DMS53 treated with DMSO at 0.1 percent for 48 hours (cell line): ENCODE results near the gene MARK1.

ENCODE experiments used
- DNase-seq: peaks from one replicate; lab custom pipeline; 2025; ENCODE audit not compliant: unreplicated experiment; lab: John Stamatoyannopoulos, UW

The MARK1 gene

DNA sequence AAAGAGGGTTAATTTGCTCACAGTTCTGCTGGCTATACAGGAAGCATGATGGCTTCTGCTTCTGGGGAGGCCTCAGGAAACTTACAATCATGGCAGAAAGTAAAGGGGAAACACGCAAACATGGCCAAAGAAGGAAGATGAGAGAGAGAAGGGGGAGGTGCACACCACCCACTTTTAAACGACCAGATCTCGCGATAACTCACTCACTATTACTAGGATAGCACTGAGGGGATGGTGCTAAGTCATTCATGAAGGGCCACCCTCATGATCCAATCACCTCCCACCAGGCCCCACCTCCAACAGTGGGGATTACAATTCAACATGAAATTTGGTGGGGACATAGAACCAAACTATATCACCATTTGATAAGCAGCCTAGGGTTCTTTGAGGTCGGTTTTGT lies 159.9 kb downstream of the MARK1 start:
- DNase-seq: no peak

DNA sequence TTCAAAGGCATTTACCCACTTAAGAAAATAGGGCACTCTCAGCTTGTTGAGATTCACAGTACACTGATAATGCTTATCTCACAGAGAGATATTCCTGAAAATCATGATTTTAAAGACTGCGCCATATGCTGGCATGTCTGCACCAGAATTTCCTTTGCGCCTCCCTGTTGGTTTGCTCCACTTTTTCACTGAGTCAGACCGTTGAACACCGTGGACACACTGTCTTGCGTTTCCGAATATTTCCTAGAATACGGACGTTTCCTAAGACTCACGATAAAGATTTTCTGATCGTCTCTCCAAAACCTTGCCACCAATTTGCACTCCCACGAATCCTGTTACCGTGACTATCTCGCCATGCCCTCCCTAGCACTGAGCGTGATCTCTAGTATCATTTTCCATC lies 161.7 kb downstream of the MARK1 start:
- no peak for DNase-seq

DNA sequence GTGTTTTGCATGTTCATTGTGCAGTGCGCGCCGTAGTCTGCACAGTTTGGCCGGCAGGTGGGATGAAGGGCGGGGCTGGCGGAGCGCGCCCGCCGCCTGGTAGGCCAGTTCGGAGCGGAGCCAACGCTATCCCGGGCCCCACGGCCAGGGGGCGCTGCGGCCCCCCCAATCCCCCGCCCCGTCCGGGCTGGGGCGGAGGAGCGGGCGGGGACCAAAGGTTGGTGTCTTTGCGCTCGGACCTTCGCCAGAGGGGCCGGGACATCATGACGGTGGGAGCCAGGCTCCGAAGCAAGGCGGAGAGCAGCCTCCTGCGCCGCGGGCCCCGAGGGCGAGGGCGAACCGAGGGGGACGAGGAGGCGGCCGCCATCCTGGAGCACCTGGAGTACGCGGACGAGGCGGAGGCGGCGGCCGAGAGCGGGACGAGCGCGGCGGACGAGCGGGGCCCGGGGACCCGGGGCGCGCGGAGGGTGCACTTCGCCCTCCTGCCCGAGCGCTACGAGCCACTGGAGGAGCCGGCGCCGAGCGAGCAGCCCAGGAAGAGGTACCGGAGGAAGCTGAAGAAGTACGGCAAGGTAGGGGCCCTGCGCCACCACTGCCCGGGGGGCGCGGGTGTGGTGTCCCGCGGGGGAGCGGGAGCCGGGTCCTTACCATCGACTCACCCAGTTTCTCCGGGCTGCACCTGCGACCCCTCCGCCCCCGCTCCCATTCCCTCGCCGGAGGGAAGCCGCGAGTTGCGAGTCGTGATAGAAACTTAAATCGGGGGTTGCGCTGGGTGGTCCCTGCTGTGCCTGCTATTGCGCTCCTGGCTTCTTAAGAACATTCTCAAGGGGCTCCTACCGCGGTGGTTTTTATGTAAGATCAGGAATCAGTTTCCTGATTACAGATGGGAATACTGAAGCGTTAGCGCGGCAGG lies 162.5 kb downstream of the MARK1 start, which contains the start of gene C1orf115:
Gene C1orf115, plus strand, starts transcription at position 224 of the 913 bp plus-strand sequence. Its CDS starts 40 bp downstream, at position 264.
- peak; percentile 64 for DNase-seq

DNA sequence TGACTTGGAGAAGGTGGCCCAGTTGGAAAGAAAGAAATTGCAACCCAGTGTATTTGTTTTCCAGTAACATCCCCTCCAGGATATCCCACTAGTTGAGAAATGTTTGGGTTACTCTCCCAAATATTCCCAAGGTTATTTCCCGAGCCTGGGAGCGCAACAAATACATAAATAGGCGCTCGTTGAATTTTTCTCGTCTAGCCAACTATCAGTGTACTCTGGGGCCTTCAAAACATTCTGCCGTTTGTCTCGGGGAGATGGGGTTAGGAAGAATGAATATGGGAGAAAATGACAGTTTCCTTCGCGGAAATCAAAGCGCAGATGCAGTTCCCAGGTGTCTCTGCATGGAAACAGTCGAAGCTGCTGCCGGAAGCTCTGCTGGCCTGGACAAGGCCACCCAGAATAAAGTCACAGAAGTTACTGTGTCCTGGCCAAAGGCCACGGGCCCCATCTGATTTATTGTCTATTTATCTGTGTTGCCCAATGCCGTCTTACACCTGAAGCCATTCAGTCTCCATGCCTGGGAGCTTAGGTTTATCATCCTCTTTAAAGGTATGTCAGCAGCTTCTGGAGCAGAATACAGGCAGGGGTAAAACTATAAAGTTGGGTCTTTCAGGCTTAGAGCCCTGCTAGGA lies 163.2 kb downstream of the MARK1 start:
- DNase-seq: no peak

DNA sequence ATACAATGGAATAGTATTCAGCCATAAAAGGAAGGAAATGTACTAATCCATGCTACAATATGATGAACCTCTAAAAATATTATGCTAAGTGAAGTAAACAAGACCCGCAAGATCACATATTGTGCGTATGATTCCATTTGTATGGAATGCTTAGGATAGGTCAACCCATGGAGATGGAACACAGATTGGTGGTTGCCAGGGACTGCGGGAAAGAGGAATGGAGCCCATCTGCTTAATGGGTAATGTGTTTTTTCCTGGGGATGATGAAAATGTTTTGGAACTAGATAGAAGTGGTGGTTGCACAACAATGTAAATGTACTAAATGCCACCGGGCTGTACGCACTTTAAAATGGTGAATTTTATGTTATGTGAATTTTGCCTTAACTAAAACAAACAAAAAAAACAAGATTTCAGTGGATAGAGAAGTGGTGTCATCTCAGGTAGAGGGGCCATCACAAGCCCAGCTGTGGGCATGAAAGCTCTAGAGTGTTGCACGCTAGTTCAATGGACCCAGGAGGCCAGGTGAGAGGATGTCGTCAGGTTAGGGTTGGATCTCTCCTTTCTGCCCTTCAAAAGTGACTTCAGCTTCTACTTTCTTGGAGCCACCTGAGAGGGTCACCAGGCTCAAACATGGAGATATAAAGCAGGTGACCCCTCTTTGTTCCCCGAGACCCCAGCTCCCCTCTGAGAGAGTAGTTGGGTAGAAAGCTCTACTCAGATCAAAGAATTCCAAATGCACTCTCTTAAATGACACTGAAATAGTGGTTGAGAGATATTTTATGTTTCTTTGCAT lies 164.7 kb downstream of the MARK1 start:
- no peak for DNase-seq

DNA sequence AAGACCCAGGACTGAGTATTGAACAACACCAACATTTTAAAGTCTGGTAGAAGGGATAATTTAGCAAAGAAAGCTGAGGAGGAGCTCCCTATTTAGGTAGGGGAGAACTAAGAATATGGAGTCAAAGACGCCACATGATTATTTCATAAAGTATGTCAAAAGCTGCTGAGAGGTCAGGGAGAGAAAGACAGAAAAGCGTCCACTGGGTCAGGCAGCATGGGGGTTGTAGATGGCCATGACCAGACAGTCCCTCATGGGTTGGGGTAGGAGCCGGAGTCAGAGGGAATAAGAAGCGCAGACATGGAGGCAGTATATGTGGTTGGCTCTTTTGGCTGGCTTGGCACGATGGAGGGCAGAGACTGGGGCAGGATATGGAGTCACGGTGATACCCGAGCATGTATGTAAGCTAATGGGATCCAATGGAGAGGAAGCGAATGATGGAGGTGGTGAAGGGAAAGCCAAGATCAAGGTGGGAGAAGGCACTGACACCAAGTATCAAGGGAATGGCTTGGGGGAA lies 167.0 kb downstream of the MARK1 start:
- no peak for DNase-seq

- no peak for DNase-seq
Measured at GRCh38 chr1:220695426-220695825, 167.5 kb downstream of the MARK1 start.

DNA sequence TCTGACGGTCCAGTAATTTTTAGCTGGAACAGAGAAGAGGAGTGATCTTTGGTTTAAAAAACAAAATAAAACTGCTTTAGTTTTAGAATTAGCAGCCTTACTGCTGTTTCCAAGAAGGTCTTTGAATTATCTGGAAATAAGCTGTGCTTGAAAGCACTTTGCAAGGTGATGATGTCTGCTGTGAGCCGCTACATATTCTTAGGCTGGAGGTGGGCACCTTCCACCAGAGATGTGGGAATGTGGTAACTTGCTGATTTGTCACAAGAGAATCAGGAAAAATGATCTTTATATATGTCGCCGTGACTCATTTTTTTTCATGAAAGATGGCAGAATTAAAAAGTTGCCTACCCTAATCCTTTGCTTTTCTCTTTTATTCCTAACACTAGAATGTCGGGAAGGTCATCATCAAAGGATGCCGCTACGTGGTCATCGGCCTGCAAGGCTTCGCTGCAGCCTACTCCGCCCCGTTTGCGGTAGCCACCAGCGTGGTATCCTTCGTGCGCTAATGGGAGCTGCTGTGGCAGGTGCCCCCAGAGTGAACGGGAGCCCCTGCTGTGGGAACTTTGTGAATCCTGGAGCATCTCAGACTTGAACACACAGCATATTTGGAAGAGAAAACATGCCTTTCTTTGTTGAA lies 168.4 kb downstream of the MARK1 start:
- no peak for DNase-seq

DNA sequence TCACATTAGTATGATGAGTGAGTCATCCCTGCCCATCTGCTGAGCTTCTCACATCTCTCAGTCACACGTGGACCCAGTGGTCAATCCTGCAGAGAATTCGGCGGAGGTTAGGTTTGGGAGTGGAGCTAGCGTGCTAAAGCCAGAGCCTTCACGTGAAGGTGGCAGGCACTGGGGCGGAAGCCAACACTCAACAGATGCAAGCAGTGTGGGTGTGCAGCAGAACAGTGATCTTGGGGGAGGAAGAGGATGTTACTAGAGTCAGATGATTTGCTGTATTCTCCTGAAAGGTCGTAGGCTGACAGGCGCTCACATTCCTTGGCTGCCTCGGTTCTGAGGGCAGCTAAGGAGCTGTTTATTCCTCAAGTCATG lies 168.9 kb downstream of the MARK1 start:
- DNase-seq: no peak

DNA sequence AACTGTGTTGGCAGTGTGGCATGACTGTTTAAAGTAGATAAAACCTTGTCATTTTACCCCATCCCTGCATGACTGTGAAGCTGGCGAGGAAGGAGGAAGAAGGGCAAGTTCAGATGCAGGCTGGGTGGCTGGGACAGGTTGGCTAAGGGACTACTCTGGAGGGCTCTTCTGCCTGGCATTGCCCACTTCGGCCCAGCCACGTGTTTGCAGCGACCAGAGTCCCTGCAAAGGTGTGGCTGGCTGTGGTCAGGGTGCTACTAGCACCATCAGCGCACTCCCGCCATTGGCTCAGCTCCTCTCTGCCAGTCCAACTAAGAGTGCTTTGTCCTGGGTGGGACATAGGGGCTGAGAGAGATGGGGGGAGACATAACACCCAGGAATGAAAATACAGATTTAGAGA lies 169.4 kb downstream of the MARK1 start:
- DNase-seq: no peak

- DNase-seq: no peak
Measured at GRCh38 chr1:220698607-220699016, 170.7 kb downstream of the MARK1 start.

DNA sequence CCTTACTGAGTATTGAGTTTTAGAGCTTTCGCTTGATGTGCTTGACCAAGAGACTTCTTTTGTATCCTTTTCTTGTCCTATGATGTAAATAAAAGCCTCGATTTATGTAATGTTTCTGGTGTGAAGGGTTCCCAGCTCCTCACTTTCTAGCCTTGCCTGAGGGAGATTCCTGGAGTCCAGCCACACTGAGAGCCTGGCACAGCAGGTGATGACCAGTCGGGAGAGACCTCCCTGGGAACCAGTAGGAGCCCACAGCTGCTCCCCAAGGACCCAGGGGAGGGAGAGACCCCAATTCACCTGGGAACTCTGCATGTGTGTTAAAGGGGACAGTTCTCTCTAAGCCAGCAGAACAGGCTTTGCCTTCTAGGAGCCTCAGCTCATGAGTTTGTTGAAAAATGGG lies 171.1 kb downstream of the MARK1 start:
- no peak for DNase-seq

GRCh38 chr1:220700556-220701179 lies 172.7 kb downstream of the MARK1 start:
- no peak for DNase-seq

DNA sequence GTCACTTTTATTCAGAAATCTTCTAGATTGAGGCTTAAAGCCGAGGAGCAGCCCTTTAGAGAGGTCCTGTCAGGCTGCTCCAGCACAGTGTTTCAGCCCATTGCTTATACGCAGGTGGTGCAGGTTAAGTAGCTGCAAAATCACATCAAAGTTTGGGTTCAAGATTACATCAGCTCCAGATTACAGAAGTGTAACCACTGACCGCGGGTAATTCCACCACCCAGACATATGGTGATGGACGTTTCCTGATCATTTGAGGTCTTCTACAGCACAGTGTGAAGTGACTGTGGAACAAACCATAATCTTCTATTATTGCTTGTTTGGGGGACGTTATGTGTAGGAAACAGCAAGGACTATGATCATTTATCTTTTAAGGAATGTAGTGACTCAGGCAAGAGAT lies 174.0 kb downstream of the MARK1 start:
- DNase-seq: no peak

DNA sequence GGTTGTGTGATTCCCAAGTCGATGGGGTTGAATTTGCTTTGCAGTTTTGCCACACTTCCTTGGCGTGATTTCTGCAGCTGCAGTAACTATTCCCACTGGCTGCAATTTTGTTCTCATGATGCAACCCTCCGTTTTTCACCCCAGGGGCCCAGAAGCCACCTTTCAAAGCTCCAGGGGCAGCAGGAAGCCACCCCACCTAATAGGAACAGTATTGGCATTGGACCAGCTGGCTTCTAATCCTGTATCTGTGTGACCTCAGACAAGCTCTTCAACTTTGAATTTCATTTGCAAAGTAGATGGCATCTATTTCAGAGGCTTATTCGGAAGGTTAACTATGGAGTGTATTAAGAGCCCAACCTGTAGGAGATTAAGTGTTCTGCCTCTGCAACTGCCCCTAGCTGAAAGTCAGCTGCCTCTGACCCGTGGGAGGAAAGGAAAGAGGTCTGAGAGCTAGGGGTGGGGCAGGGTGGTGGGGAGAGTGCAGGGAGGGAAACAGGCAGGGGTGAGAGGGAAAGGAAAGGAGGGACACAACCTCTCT lies 174.9 kb downstream of the MARK1 start:
- DNase-seq: no peak

- DNase-seq: no peak
Measured at GRCh38 chr1:220703305-220703704, 175.4 kb downstream of the MARK1 start.

GRCh38 chr1:220705782-220706181 lies 177.8 kb downstream of the MARK1 start:
- no peak for DNase-seq

GRCh38 chr1:220706480-220706879 lies 178.5 kb downstream of the MARK1 start:
- DNase-seq: no peak

GRCh38 chr1:220707160-220707559 lies 179.2 kb downstream of the MARK1 start:
- no peak for DNase-seq

GRCh38 chr1:220708244-220708643 lies 180.3 kb downstream of the MARK1 start:
- DNase-seq: no peak
